Measurements from ENCODE around the gene SACM1L.
A peak's percentile ranks its signal among the peaks of the same experiment; 100 is the strongest.

Gene SACM1L, protein sequence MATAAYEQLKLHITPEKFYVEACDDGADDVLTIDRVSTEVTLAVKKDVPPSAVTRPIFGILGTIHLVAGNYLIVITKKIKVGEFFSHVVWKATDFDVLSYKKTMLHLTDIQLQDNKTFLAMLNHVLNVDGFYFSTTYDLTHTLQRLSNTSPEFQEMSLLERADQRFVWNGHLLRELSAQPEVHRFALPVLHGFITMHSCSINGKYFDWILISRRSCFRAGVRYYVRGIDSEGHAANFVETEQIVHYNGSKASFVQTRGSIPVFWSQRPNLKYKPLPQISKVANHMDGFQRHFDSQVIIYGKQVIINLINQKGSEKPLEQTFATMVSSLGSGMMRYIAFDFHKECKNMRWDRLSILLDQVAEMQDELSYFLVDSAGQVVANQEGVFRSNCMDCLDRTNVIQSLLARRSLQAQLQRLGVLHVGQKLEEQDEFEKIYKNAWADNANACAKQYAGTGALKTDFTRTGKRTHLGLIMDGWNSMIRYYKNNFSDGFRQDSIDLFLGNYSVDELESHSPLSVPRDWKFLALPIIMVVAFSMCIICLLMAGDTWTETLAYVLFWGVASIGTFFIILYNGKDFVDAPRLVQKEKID

GRCh38 chr3:45688882-45689786 lies at the start of gene SACM1L:
Gene SACM1L (plus strand): TSS chr3:45689396. CDS start chr3:45689466, 70 bp downstream.
- peak; percentile 85 for ATAC-seq

DNA sequence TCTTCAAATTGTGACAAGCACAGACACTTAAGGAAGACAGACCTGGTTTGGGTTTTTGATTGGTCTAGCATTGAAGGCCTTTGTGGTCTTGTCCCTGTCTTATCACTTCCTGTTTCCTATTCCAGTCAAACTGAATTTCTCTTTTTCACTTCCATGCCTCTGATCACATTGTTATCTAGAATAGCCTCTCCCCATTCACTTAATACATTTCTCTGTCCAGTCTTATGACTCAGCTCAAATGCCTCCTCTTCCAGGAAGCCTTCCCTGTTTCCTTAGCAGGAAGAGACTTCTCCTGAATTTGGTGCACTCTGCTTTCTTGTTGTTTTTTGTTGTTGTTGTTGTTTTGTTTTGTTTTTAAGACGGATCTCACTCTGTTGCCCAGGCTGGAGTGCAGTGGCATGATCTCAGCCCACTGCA lies 49.1 kb upstream of the SACM1L start:
- no peak for ATAC-seq
- no peak for DNase-seq

More at GRCh38 chr3:45688882-45689786, at the start of gene SACM1L:
- DNase-seq = peak; percentile 97

GRCh38 chr3:45640724-45641361 lies 48.4 kb upstream of the SACM1L start:
- no peak for DNase-seq
- ATAC-seq = no peak

- no peak for DNase-seq
Observed at GRCh38 chr3:45641756-45642155, 47.4 kb upstream of the SACM1L start.

DNA sequence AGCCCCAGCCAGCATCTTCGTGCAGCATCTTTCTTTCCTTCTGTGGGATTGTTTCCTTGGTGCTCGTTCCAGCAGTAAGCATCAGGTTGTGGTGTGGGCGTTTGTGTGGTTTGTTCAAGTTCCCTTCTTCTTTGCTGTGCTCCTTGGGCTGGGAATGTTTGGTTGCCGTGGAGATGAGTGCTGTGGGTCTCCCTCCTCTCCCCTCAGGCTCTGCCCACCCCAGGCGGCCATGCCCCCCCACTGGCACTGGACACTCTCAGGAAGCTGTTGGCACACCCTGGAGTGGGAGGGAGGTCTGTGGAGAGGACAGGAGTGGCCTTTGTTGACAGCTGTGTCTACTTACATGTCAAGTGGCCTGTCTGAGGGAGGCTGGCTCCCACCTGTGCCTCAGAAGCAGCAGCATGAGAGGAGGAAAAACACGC lies 46.5 kb upstream of the SACM1L start:
- DNase-seq (no peak), ATAC-seq (no peak)

More at GRCh38 chr3:45641756-45642155, 47.4 kb upstream of the SACM1L start:
- ATAC-seq = no peak

DNA sequence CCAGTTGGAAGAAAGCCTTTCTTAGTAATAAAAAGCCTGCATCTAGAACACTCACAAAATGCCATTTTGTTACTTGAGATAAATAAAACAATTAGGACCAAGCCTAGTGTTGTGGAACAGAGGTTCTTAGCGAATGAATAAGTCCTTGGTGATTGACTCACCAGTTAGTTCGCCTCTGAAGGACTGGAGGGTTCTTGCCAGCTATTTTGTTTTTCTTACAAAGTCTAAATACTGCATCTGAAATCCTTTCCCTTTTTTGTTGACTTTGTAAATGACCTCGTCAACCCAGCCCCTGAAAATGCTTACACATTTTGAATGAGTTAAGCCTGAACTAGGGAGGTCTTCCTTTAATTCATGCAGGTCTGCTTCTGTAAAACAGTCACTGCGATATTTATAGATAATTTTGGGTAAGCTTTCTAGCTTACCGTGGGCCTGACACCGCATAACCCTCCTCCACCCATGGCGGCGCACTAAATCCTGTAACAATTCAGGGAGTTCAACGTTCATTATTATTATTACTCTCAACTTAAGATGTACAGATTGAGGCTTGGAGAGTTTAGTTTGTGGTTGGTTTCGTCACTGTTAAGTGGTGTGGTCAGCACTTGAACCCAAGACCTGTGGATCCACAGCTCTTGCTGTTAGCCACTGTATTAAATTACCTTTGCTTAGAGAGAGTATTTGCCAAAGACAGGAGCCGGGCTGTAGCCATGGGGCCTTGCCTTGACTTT lies 45.0 kb upstream of the SACM1L start:
- ATAC-seq = no peak
- no peak for DNase-seq

- ATAC-seq = no peak
- no peak for DNase-seq
Observed at GRCh38 chr3:45644791-45645201, 44.4 kb upstream of the SACM1L start.

- DNase-seq (no peak), ATAC-seq (no peak)
Observed at GRCh38 chr3:45646051-45646585, 43.1 kb upstream of the SACM1L start.

GRCh38 chr3:45647148-45647619 lies 42.0 kb upstream of the SACM1L start:
- ATAC-seq = no peak
- no peak for DNase-seq

DNA sequence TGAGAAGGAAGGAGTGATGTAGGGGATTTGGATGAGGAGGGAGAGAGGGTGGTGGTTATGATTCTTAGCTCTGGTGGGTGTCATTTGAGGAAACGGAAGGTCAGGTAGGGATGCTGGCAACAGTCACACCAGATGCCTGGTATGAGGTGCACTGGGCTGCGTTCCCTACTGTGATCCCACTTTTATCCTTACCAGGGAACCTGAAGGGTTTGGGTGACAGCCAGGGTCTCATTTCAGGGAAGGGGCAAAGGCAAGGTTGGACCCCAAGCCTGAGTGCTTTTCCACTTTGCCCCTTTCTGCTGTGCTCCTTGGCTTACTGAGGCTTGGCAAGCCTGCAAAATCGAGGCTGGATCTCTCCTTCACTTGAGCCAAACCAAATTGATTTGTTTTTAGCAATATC lies 36.0 kb upstream of the SACM1L start:
- ATAC-seq (no peak), DNase-seq (no peak)

- no peak for ATAC-seq
- no peak for DNase-seq
Observed at GRCh38 chr3:45654397-45654944, 34.7 kb upstream of the SACM1L start.

GRCh38 chr3:45655906-45656305 lies 33.3 kb upstream of the SACM1L start:
- DNase-seq = no peak
- ATAC-seq = no peak

DNA sequence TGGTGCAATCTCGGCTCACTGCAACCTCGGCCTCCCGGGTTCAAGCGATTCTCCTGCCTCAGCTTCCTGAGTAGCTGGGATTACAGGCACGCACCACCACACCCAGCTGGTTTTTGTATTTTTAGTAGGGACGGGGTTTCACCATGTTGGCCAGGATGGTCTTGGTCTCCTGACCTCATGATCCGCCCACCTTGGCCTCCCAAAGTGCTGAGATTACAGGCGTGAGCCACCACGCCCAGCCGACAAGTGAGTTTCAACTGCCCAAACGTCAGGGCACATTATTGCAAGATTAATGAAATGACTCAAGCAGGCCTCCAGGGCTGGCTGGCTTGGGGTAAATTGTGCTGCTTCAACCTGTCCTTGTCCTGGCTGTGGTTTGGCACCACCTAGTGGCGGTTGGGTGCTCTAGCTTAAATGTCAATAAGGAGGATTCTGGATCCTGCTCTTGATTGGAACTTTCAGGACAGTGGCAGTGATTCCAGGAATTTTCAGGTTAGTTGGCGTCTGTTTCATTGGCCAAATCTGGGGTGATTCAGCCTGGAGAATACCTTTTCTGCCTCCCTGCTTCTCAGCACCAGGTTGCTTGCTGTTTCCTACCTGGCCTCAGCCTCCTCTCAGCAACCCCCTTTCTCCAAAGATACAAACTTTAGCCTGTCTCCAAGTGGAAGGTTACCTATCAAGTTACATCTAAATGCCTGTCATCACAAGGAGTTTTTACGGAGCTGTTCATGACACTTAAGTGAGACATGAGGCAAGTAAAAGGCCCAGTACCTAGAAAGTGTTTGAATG lies 32.4 kb upstream of the SACM1L start:
- ATAC-seq (peak; percentile 93), DNase-seq (peak; percentile 87)

GRCh38 chr3:45657853-45658252 lies 31.3 kb upstream of the SACM1L start:
- ATAC-seq (no peak), DNase-seq (no peak)

- ATAC-seq (no peak), DNase-seq (peak; percentile 59)
Observed at GRCh38 chr3:45659661-45660566, 29.3 kb upstream of the SACM1L start.

- no peak for ATAC-seq
- DNase-seq = no peak
Observed at GRCh38 chr3:45660567-45660901, 28.7 kb upstream of the SACM1L start.

- ATAC-seq = peak; percentile 74
- DNase-seq = peak; percentile 72
Observed at GRCh38 chr3:45664578-45664977, 24.6 kb upstream of the SACM1L start.

GRCh38 chr3:45665101-45665572 lies 24.1 kb upstream of the SACM1L start:
- DNase-seq = peak; percentile 51
- ATAC-seq = peak; percentile 14
